Neuron (in vitro differentiated cells): Measurements from ENCODE around the gene SEC23IP.
"Not testable (repeated sequence)": the region's sequence is repeated elsewhere in the genome, so short reads cannot be mapped to it uniquely, and the experiment has no call there.

Experiments used
- H2AFZ ChIP-seq: one replicate; pipeline ENCODE4 v1.6.1; 2013; ENCODE audit warnings: low read depth, mild to moderate bottlenecking, inconsistent platforms, low read length, moderate library complexity
- H3K27me3 ChIP-seq: one replicate; pipeline ENCODE4 v1.6.1; 2013; ENCODE audit warnings: low read length; ENCODE audit not compliant: insufficient read depth
- H3K36me3 ChIP-seq: one replicate; pipeline ENCODE4 v1.6.1; 2013; ENCODE audit warnings: low read length; ENCODE audit not compliant: insufficient read depth
- H3K4me1 ChIP-seq: one replicate; pipeline ENCODE4 v1.6.1; 2013; ENCODE audit warnings: low read length; ENCODE audit not compliant: insufficient read depth
- H3K4me3 ChIP-seq: 2 replicates; pipeline ENCODE4 v1.5.1; 2013; ENCODE audit warnings: mild to moderate bottlenecking, low read length, moderate library complexity
- H3K9me3 ChIP-seq: one replicate; pipeline ENCODE4 v1.6.1; 2013; ENCODE audit warnings: low read length

Gene SEC23IP

DNA sequence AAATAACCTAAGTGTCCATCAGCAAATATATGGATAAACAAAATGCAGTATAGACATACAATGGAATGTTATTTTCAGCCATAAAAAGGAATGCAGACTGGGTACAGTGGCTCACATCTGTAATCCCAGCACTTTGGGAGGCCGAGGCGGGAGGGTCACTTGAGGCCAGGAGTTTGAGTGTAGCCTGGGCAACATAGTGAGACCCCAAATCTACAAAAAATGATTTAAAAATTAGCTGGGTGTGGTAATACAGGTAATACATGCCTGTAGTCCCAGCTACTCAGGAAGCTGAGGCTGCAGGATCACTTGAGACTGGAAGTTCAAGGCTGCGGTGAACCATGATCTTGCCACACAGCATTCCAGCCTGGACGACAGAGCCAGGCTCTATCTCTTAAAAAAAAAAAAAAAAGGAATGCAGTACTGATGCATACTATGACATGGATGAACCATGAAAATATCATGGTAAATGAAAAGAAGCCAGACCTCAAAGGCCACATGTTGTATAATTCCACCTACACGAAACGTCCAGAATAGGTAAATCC lies 26.8 kb upstream of the SEC23IP start:
- H3K9me3 ChIP-seq = peaks cover 6% of the 10 kb centered on the region
- H3K4me3 ChIP-seq = no peak overlapping the region
- no peak overlapping the region for H2AFZ ChIP-seq
- no peaks in the 10 kb centered on the region for H3K27me3 ChIP-seq
- H3K4me1 ChIP-seq = peaks cover 8% of the 10 kb centered on the region
- peaks cover 10% of the 10 kb centered on the region for H3K36me3 ChIP-seq

DNA sequence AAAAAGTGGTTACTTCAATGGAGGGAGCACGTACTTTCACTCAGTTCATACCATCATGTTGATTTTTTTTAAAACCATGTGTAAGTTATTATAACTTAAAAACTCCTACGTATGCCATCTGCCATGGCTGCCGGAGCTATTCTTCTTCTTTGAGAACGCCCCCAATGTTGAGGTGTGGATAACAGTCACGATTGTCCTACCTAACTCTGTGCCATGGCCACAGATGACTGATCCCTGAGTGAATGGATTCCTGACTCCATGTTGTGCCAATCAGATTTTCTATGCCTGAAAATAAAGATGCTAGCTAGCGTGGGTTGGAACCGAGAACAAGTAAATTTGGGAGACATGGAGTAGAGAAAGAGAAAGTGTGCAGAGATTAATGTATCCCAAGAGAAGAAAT lies 25.2 kb upstream of the SEC23IP start:
- H3K9me3 ChIP-seq = peaks cover 6% of the 10 kb centered on the region
- peaks cover 10% of the 10 kb centered on the region for H3K36me3 ChIP-seq
- no peak overlapping the region for H2AFZ ChIP-seq
- peaks cover 17% of the 10 kb centered on the region for H3K4me1 ChIP-seq
- no peak overlapping the region for H3K4me3 ChIP-seq
- H3K27me3 ChIP-seq = no peaks in the 10 kb centered on the region

DNA sequence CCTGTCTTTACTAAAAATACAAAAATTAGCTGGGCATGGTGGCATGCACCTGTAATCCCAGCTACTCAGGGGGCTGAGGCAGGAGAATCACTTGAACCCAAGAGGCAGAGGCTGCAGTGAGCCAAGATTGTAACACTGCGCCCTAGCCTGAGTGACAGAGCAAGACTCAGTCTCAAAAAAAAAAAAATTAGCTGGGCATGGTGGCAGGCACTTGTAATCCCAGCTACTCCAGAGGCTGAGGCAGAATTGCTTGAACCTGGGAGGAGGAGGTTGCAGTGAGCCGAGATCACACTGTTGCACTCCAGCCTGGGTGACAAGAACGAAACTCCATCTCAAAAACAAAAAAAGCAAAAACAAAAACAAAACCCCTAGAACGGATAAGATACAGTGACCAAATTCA lies 23.1 kb upstream of the SEC23IP start:
- not testable (repeated sequence) for H3K4me3 ChIP-seq
- peaks cover 22% of the 10 kb centered on the region for H3K4me1 ChIP-seq

DNA sequence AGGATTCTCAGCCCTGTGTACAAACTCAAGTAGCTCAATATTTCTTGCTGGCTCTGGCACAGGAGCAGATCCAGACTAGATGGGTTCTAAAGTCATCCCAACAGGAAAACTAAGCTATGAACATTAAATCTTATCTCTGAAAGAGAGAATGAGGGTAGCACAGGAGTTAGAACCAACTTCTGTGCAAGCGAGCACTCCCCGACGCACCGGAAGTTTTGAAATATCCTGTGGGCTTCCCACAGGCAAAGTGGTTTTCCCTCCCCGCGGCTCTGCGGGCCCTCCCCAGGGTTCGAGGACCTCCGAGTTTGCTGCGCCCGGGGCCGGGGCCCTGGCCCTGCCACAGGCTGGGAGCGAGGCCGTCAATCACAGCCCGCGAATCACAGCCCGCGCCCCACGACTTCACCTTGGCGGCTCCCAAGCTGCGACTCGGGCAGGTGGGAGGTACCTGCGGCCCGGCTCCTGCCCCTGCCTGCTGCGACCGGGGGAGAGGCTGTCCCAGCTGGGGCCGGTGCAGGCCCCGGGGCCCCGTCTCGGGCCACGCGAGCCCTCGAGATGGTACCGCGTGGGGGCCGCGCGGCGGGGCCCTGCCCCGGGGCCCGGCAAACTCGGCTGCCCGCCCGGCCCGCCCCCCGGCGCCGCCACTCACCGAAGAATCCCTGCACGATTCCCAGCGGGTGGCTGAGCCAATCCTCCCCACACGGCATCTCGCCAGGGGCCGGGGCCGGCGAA lies 20.5 kb upstream of the SEC23IP start:
- H3K4me3 ChIP-seq = peak overlapping the region; percentile 60
- peaks cover 3% of the 10 kb centered on the region for H3K36me3 ChIP-seq
- H3K9me3 ChIP-seq = no peaks in the 10 kb centered on the region
- no peak overlapping the region for H2AFZ ChIP-seq
- no peaks in the 10 kb centered on the region for H3K27me3 ChIP-seq
- H3K4me1 ChIP-seq = peaks cover 22% of the 10 kb centered on the region

More for the DNA sequence above, 23.1 kb upstream of the SEC23IP start:
- H3K27me3 ChIP-seq, H2AFZ ChIP-seq, H3K9me3 ChIP-seq, H3K36me3 ChIP-seq: not testable (repeated sequence)

DNA sequence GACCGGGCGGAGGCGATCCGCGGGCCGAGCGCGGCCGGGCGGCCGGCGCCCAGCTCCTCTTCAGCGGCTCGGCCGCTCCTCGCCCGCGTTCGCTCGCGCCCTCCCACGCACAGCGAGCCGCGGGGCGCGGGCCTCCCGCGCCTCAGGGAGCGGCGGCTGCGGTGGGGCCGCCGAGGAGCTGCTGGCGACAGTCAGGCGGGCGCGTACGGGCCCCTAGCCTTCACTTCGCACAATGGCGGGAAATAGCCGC lies 20.0 kb upstream of the SEC23IP start, which contains the start of gene MCMBP:
Gene MCMBP (minus strand): TSS at position 234 of the 250 bp plus-strand sequence. CDS start 259 bp downstream, outside the sequence.
- Histone ChIP-seq H3K9me3 (no peaks in the 10 kb centered on the region), H3K36me3 (peaks cover 3% of the 10 kb centered on the region)

DNA sequence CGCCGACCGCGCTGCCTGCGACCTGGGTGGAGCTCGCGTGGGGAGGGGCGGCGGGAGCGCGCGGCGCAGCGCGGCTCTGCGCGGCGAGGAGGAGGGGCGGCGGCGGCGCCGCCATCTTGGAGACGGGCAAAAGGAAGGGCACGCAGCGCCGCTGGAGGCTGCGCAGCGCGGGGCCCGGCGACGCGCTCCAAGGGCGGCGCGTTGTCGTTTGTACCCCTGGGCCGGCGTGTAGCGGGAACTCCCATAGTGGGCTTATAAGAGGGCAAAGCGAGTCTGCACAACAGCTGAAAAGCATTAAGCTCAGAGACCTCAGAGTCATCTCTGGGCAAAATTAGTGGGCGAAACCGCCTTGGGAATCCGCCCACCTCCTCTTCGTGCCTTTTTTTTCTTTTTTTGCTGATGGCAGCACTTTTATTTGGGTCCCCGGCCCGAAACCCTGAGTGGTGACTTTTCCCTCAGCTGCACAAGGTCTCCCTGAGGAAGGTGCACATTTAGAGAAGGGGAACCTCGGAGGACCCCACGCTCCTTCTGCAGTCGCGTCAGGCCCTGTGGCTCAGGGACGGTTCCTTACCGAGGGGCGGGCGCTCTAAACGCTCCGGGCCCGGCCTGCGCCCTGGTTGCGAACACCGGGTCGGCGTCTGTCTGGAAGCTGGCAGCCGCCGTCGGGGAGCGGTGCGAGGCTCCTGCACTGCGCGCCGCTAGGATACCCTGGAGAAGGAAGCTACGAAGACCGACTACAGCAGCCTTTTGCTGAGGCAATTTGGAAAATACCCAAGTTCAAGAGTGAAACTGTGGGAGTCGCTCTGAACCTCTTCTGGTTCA lies 19.5 kb upstream of the SEC23IP start:
- H3K4me3 ChIP-seq = peak overlapping the region; percentile 60
- H3K36me3 ChIP-seq = peaks cover 3% of the 10 kb centered on the region
- peak overlapping the region; percentile 75 for H2AFZ ChIP-seq
- no peaks in the 10 kb centered on the region for H3K27me3 ChIP-seq
- H3K9me3 ChIP-seq = no peaks in the 10 kb centered on the region
- peaks cover 22% of the 10 kb centered on the region for H3K4me1 ChIP-seq

More for the DNA sequence above, 20.0 kb upstream of the SEC23IP start, which contains the start of gene MCMBP:
- no peaks in the 10 kb centered on the region for H3K27me3 ChIP-seq
- H3K4me1 ChIP-seq = peaks cover 22% of the 10 kb centered on the region
- H2AFZ ChIP-seq = peak within 1 kb of the TSS; percentile 75
- peak within 1 kb of the TSS; percentile 60 for H3K4me3 ChIP-seq

DNA sequence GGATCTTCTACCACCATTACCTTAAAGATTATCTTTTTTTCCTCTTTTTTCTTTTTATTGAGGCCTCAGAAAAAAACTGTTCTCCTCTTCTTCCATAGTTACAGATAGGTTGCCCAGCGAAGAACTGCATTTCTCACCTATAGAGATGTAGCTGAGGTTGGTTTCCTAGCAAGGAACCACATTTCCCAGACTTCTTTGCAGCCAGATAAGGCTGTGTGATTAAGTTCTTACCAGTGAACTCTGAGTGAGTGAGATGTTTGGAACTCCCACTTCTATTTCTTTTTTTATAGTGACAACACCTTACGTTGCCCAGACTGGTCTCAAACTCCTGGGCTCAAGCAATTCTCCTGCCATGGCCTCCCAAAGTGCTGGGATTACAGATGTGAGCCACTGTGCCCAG lies 14.0 kb upstream of the SEC23IP start:
- H3K4me3 ChIP-seq = no peak overlapping the region
- H3K36me3 ChIP-seq = no peaks in the 10 kb centered on the region
- H3K4me1 ChIP-seq = no peaks in the 10 kb centered on the region
- no peak overlapping the region for H2AFZ ChIP-seq
- H3K27me3 ChIP-seq = no peaks in the 10 kb centered on the region
- no peaks in the 10 kb centered on the region for H3K9me3 ChIP-seq

DNA sequence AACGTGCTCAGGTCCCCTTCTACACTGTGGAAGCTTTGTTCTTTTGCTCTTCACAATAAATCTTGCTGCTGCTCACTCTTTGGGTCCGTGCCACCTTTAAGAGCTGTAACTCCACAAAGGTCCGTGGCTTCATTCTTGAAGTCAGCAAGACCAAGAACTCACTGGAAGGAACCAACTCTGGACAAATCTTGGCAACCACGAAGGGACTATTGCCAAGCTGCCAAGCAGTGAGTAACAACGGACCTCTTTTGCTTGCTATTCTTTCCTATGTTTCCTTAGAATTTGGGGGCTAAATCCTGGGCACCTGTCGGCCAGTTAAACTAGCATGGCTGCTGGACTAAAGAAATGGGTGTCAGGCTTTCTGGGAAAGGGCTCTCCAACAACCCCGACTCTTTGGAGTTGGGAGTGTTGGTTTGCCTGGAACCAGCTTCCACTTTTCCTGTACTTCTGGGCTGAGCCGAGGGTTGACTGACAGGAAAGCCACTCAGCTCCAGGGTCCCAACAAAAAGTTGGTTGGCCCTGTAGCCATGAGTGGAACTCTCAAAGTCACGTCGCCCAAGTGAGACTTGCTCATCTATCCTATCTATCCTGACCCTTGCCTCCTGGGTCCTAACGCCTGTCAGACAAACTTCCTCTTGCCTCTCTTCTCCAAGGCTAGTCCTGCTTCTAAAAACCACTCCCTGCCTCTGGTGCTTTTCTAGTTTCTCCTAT lies 8.5 kb upstream of the SEC23IP start:
- H3K36me3 ChIP-seq, H2AFZ ChIP-seq, H3K9me3 ChIP-seq, H3K4me1 ChIP-seq, H3K4me3 ChIP-seq, H3K27me3 ChIP-seq: not testable (repeated sequence)

DNA sequence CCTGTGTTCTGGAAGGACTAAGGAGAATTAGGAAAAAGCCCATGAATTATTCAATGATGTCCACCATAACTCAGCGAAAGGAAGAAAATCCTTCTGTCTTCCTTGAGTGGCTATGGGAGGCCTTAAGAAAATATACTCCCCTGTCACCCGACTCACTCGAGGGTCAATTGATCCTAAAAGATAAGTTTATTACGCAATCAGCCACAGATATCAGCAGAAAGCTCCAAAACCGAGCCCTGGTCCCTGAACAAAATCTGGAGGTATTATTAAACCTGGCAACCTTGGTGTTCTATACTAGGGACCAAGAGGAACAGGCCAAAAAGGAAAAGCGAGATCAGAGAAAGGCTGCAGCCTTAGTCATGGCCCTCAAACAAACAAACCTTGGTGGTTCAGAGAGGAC lies 6.5 kb upstream of the SEC23IP start:
- H3K27me3 ChIP-seq, H3K4me3 ChIP-seq, H3K4me1 ChIP-seq, H2AFZ ChIP-seq, H3K9me3 ChIP-seq, H3K36me3 ChIP-seq: not testable (repeated sequence)

DNA sequence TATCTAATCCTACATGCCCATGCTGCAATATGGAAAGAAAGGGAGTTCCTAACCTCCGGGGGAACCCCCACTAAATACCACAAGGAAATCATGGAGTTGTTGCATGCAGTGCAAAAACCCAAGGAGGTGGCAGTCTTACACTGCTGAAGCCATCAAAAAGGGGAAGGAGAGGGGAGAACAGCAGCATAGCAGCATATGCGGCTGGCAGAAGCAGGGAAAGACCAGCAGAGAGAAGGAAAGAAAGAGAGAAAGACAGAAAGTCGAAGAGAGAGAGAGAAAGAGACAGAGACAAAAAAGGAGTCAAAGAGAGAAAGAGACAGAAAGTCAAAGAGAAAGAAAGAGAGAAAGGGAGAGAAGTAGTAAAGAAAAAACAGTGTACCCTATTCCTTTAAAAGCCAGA lies 3.8 kb upstream of the SEC23IP start:
- H3K4me1 ChIP-seq, H3K4me3 ChIP-seq, H3K36me3 ChIP-seq, H3K27me3 ChIP-seq, H2AFZ ChIP-seq, H3K9me3 ChIP-seq: not testable (repeated sequence)

DNA sequence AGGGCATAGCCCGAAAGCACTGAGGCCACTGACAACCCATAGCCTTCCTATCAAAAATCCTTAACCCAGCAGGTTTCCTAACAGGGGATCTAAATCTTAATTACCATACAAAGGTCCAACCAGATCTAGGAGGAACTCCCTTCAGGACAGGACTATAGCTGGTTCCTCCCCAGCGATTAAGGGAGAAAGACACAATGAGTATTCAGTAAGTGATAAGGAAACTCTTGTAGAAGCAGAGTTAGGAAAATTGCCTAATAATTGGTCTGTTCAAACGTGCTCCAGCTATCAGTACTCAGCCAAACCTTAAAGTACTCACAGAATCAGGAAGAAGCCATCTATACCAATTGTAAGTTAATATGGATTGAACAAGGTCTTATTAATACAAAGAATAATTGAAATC lies 3.3 kb upstream of the SEC23IP start:
- not testable (repeated sequence) for H3K4me3 ChIP-seq, H3K27me3 ChIP-seq

DNA sequence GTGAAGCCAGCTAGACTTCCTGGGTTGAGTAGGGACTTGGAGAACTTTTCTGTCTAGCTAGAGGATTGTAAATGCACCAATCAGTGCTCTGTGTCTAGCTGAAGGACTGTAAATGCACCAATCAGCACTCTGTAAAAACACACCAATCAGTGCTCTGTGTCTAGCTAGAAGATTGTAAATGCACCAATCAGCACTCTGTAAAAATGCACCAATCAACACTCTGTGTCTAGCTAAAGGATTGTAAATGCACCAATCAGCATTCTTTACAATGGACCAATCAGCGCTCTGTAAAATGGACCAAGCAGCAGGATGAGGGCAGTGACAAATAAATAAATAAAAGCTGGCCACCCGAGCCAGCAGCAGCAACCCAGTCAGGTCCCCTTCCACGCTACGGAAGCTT lies 2.2 kb upstream of the SEC23IP start:
- peaks cover 15% of the 10 kb centered on the region for H3K4me1 ChIP-seq
- not testable (repeated sequence) for H3K27me3 ChIP-seq, H2AFZ ChIP-seq, H3K4me3 ChIP-seq, H3K9me3 ChIP-seq, H3K36me3 ChIP-seq

More for the DNA sequence above, 3.3 kb upstream of the SEC23IP start:
- H2AFZ ChIP-seq, H3K9me3 ChIP-seq, H3K36me3 ChIP-seq: not testable (repeated sequence)
- H3K4me1 ChIP-seq = peaks cover 10% of the 10 kb centered on the region

DNA sequence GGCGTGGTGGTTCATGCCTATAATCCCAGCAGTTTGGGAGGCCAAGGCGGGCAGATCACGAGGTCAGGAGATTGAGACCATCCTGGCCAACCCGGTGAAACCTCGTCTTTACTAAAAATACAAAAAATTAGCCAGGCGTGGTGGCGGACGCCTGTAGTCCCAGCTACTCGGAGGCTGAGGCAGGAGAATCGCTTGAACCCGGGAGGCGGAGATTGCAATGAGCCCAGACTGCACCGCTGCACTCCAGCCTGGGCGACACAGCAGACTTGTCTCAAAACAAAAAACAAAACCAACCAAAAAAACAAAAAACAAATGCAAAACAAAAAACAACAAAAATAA lies 712 bp upstream of the SEC23IP start:
- Histone ChIP-seq H3K36me3 (peaks cover 11% of the 10 kb centered on the region), H3K4me3 (peak overlapping the region; percentile 67), H3K4me1 (peaks cover 19% of the 10 kb centered on the region), H2AFZ (peak overlapping the region; percentile 40)
- H3K27me3 ChIP-seq, H3K9me3 ChIP-seq: not testable (repeated sequence)
